Right atrium auricular region (tissue), 2 donors: ENCODE results near the gene ESPNL. TPM values are rescaled to one million over a fixed set of nuclear protein-coding genes. Genes with fewer than 3 reads are reported as not detected.

Source experiments
- DNase-seq: peaks from one replicate; pipeline ENCODE4 v3.0.0-alpha.2; 2019; ENCODE audit warnings: low spot score
- H3K27ac ChIP-seq, 2 donors: fragments of 200-600 bp; sonication (generic); 1 replicate in 1 of 2; 2 replicates in 1 of 2; pipeline ENCODE4 v1.5.1; 2016 to 2019
- H3K27me3 ChIP-seq, 2 donors: fragments of 200-600 bp; sonication (generic); one replicate each; pipeline versions ENCODE4 v1.5.1 to v1.6.0; 2017 to 2019
- H3K36me3 ChIP-seq: fragments of 200-600 bp; sonication (generic); one replicate; pipeline ENCODE4 v1.5.1; 2016
- H3K4me1 ChIP-seq, 2 donors: fragments of 200-600 bp; sonication (generic); one replicate each; pipeline versions ENCODE4 v1.5.1 to v1.6.0; 2017 to 2019
- H3K4me3 ChIP-seq, 2 donors: fragments of 200-600 bp; sonication (generic); 1 replicate in 1 of 2; 2 replicates in 1 of 2; pipeline ENCODE4 v1.5.1; 2017 to 2019; ENCODE audit warnings: mild to moderate bottlenecking in 1 of 2, moderate library complexity in 1 of 2
- H3K9me3 ChIP-seq, 2 donors: fragments of 200-600 bp; sonication (generic); one replicate each; pipeline ENCODE4 v1.5.1; 2019
- CTCF ChIP-seq, 2 donors: fragments of 200-600 bp; sonication (generic); IDR thresholded peaks; one replicate each; pipeline ENCODE4 v1.5.1; 2019; ENCODE audit warnings: antibody characterized with exemption in 2 of 2
- total RNA-seq, 2 donors: library from RNA; depleted of rRNA; stranded (reverse); fragments of >200 nt; gene quantifications; one replicate each; pipeline ENCODE4 v1.1.0, GENCODE V29; 2016

Gene ESPNL
- total RNA-seq, 2 donors from 2014 or later, result 0.26 to 2.0 TPM

- Histone ChIP-seq H3K4me1 (no peaks in the 10 kb centered on the region), H3K36me3 (peaks cover 20% of the 10 kb centered on the region), H3K4me3 (no peak overlapping the region), H3K27ac (no peak overlapping the region), H3K27me3 (no peaks in the 10 kb centered on the region), H3K9me3 (no peaks in the 10 kb centered on the region)
- TF ChIP-seq CTCF (IDR thresholded peaks at IDR 0.05), result no peak
- peak; percentile 2 for DNase-seq
These were observed 18.0 kb upstream of the ESPNL start for GRCh38 chr2:238082151-238082550.

GRCh38 chr2:238082827-238083226 lies 17.3 kb upstream of the ESPNL start:
- DNase-seq, result peak; percentile 7
- Histone ChIP-seq H3K4me3 (no peak overlapping the region), H3K9me3 (no peaks in the 10 kb centered on the region), H3K27me3 (no peaks in the 10 kb centered on the region), H3K4me1 (no peaks in the 10 kb centered on the region), H3K27ac (no peak overlapping the region), H3K36me3 (peaks cover 15% of the 10 kb centered on the region)
- TF ChIP-seq CTCF (IDR thresholded peaks at IDR 0.05), result no peak

- Histone ChIP-seq H3K4me3 (no peak overlapping the region), H3K9me3 (no peaks in the 10 kb centered on the region), H3K27ac (no peak overlapping the region), H3K4me1 (no peaks in the 10 kb centered on the region), H3K27me3 (no peaks in the 10 kb centered on the region), H3K36me3 (peaks cover 15% of the 10 kb centered on the region)
- DNase-seq, result peak; percentile 4
- TF ChIP-seq CTCF (IDR thresholded peaks at IDR 0.05), result no peak
These were observed 16.2 kb upstream of the ESPNL start for GRCh38 chr2:238083919-238084318.

- no peaks in the 10 kb centered on the region for H3K9me3 ChIP-seq
- no peak for TF ChIP-seq CTCF (IDR thresholded peaks at IDR 0.05)
- H3K36me3 ChIP-seq, result peaks cover 15% of the 10 kb centered on the region
- no peaks in the 10 kb centered on the region for H3K27me3 ChIP-seq
- no peaks in the 10 kb centered on the region for H3K4me1 ChIP-seq
- no peak overlapping the region for H3K27ac ChIP-seq
- no peak overlapping the region for H3K4me3 ChIP-seq
- peak; percentile 28 for DNase-seq
These were observed 15.4 kb upstream of the ESPNL start for GRCh38 chr2:238084761-238085160.

- Histone ChIP-seq H3K27ac (no peak overlapping the region), H3K4me3 (no peak overlapping the region), H3K27me3 (no peaks in the 10 kb centered on the region), H3K9me3 (no peaks in the 10 kb centered on the region), H3K4me1 (no peaks in the 10 kb centered on the region), H3K36me3 (peaks cover 15% of the 10 kb centered on the region)
- no peak for TF ChIP-seq CTCF (IDR thresholded peaks at IDR 0.05)
- no peak for DNase-seq
These were observed 14.2 kb upstream of the ESPNL start for GRCh38 chr2:238085899-238086298.

GRCh38 chr2:238087211-238087610 lies 12.9 kb upstream of the ESPNL start:
- Histone ChIP-seq H3K9me3 (no peaks in the 10 kb centered on the region), H3K27me3 (no peaks in the 10 kb centered on the region), H3K27ac (no peak overlapping the region), H3K36me3 (peaks cover 11% of the 10 kb centered on the region), H3K4me3 (no peak overlapping the region), H3K4me1 (no peaks in the 10 kb centered on the region)
- DNase-seq, result no peak
- no peak for TF ChIP-seq CTCF (IDR thresholded peaks at IDR 0.05)
